CD4-positive, CD25-positive, alpha-beta regulatory T cell (primary cell): ENCODE results near the gene KAZN. TPM values are rescaled to one million over a fixed set of nuclear protein-coding genes. Genes with fewer than 3 reads are reported as not detected.

Experiments used
- ATAC-seq, 2 donors: fragments of 150-1000 bp; cut with Tn5 transposase; one replicate each; pipeline ENCODE4 v1.10.0; 2021; ENCODE audit warnings: low read depth in 2 of 2, moderate number of reproducible peaks in 2 of 2, moderate library complexity in 1 of 2
- DNase-seq, 3 donors: peaks; one replicate each; pipeline versions ENCODE4 v3.0.0 to v3.0.0-alpha.2; 2012 to 2022; ENCODE audit warnings: mixed read lengths in 1 of 3
- H3K27ac ChIP-seq: one replicate; pipeline ENCODE4 v1.7.0; 2013; ENCODE audit warnings: mild to moderate bottlenecking, low read length; ENCODE audit not compliant: insufficient read depth, poor library complexity, severe bottlenecking
- H3K27me3 ChIP-seq: one replicate; pipeline ENCODE4 v1.7.0; 2013; ENCODE audit warnings: low read length; ENCODE audit not compliant: control insufficient read depth, insufficient read depth
- H3K36me3 ChIP-seq: one replicate; pipeline ENCODE4 v1.7.0; 2013; ENCODE audit warnings: mild to moderate bottlenecking, low read length, moderate library complexity; ENCODE audit not compliant: control insufficient read depth, insufficient read depth
- H3K4me1 ChIP-seq: 2 replicates; pipeline ENCODE4 v1.7.0; 2013; ENCODE audit warnings: mild to moderate bottlenecking, low read length; ENCODE audit not compliant: insufficient read depth, control insufficient read depth, poor library complexity, severe bottlenecking
- H3K4me3 ChIP-seq: one replicate; pipeline ENCODE4 v1.7.0; 2013; ENCODE audit warnings: low read depth, mild to moderate bottlenecking, low read length, moderate library complexity
- H3K9me3 ChIP-seq, 2 experiments: 1 replicate in 1 of 2; 2 replicates in 1 of 2; pipeline ENCODE4 v1.7.0; 2013; ENCODE audit warnings: low read length in 2 of 2, mild to moderate bottlenecking in 1 of 2, moderate library complexity in 1 of 2; ENCODE audit not compliant: control insufficient read depth in 2 of 2
- H3K27ac Mint-ChIP-seq, 3 donors: one replicate each; pipeline ENCODE4 v1.8.0; 2020 to 2022; ENCODE audit warnings: mild to moderate bottlenecking in 3 of 3, mixed read lengths in 3 of 3, moderate library complexity in 2 of 3
- H3K27me3 Mint-ChIP-seq: one replicate; pipeline ENCODE4 v1.8.0; 2022; ENCODE audit warnings: mild to moderate bottlenecking, mixed read lengths
- H3K36me3 Mint-ChIP-seq: one replicate; pipeline ENCODE4 v1.8.0; 2020; ENCODE audit warnings: mixed read lengths
- H3K4me1 Mint-ChIP-seq, 4 donors: one replicate each; pipeline ENCODE4 v1.8.0; 2020 to 2022; ENCODE audit warnings: mixed read lengths in 4 of 4, mild to moderate bottlenecking in 1 of 4
- H3K4me3 Mint-ChIP-seq, 4 donors: one replicate each; pipeline ENCODE4 v1.8.0; 2020 to 2022; ENCODE audit warnings: mild to moderate bottlenecking in 4 of 4, mixed read lengths in 4 of 4, moderate library complexity in 3 of 4
- H3K9me3 Mint-ChIP-seq, 7 donors: one replicate each; pipeline ENCODE4 v1.8.0; 2020 to 2022; ENCODE audit warnings: mixed read lengths in 7 of 7, mild to moderate bottlenecking in 3 of 7, moderate library complexity in 2 of 7
- polyA plus RNA-seq, 4 donors: library from polyadenylated mRNA; unstranded; fragments of 300-500 nt; fragmentation: Illumina TruSeq; gene quantifications; one replicate each; pipeline ENCODE4 v1.2.3, GENCODE V29; 2021
- total RNA-seq: library from RNA; stranded (reverse); gene quantifications from one replicate; pipeline ENCODE4 v1.2.3, GENCODE V29; 2022

The KAZN gene
- total and polyA plus RNA-seq, 5 donors from 2014 or later = not detected

GRCh38 chr1:14636897-14637632 lies 38.6 kb downstream of the KAZN start:
- no peaks in the 10 kb centered on the region for H3K36me3 ChIP-seq
- DNase-seq (no peak), ATAC-seq (no peak)
- Mint-ChIP-seq H3K27me3 (no peaks in the 10 kb centered on the region), H3K27ac (no peak overlapping the region), H3K36me3 (no peaks in the 10 kb centered on the region), H3K4me3 (no peak overlapping the region), H3K9me3 (peaks cover 0 to 5% (median 2%) of the 10 kb centered on the region in 7 donors), H3K4me1 (no peaks in the 10 kb centered on the region)
- no peak overlapping the region for H3K27ac ChIP-seq
- no peak overlapping the region for H3K4me3 ChIP-seq
- no peaks in the 10 kb centered on the region for H3K27me3 ChIP-seq
- H3K9me3 ChIP-seq = no peaks in the 10 kb centered on the region
- H3K4me1 ChIP-seq = no peaks in the 10 kb centered on the region

- Mint-ChIP-seq H3K4me3 (no peak overlapping the region), H3K9me3 (peaks cover 2 to 7% (median 4%) of the 10 kb centered on the region in 7 donors), H3K4me1 (no peaks in the 10 kb centered on the region), H3K36me3 (no peaks in the 10 kb centered on the region), H3K27me3 (no peaks in the 10 kb centered on the region), H3K27ac (no peak overlapping the region)
- DNase-seq = no peak
- H3K4me1 ChIP-seq = no peaks in the 10 kb centered on the region
- no peak for ATAC-seq
- H3K4me3 ChIP-seq = no peak overlapping the region
- no peaks in the 10 kb centered on the region for H3K9me3 ChIP-seq
- no peaks in the 10 kb centered on the region for H3K36me3 ChIP-seq
- no peaks in the 10 kb centered on the region for H3K27me3 ChIP-seq
- no peak overlapping the region for H3K27ac ChIP-seq
Measured at GRCh38 chr1:14639291-14640050, 41.0 kb downstream of the KAZN start.

- Histone ChIP-seq H3K27ac (no peak overlapping the region), H3K36me3 (no peaks in the 10 kb centered on the region), H3K4me1 (no peaks in the 10 kb centered on the region), H3K9me3 (no peaks in the 10 kb centered on the region), H3K4me3 (no peak overlapping the region), H3K27me3 (no peaks in the 10 kb centered on the region)
- H3K27me3 Mint-ChIP-seq = no peaks in the 10 kb centered on the region
- no peaks in the 10 kb centered on the region for H3K4me1 Mint-ChIP-seq
- H3K27ac Mint-ChIP-seq = no peak overlapping the region
- no peak overlapping the region for H3K4me3 Mint-ChIP-seq
- H3K9me3 Mint-ChIP-seq = peaks cover 3 to 17% (median 5%) of the 10 kb centered on the region in 7 donors
- DNase-seq = no peak
- no peak for ATAC-seq
- H3K36me3 Mint-ChIP-seq = no peaks in the 10 kb centered on the region
Measured at GRCh38 chr1:14642712-14643111, 44.2 kb downstream of the KAZN start.

- H3K9me3 ChIP-seq = no peaks in the 10 kb centered on the region
- no peak overlapping the region for H3K4me3 ChIP-seq
- Mint-ChIP-seq H3K9me3 (peaks cover 1 to 14% (median 4%) of the 10 kb centered on the region in 7 donors), H3K27me3 (no peaks in the 10 kb centered on the region), H3K27ac (no peak overlapping the region), H3K4me3 (no peak overlapping the region), H3K4me1 (no peaks in the 10 kb centered on the region), H3K36me3 (no peaks in the 10 kb centered on the region)
- H3K4me1 ChIP-seq = no peaks in the 10 kb centered on the region
- no peaks in the 10 kb centered on the region for H3K27me3 ChIP-seq
- ATAC-seq = no peak
- no peaks in the 10 kb centered on the region for H3K36me3 ChIP-seq
- no peak for DNase-seq
- no peak overlapping the region for H3K27ac ChIP-seq
Measured at GRCh38 chr1:14646973-14647372, 48.5 kb downstream of the KAZN start.

- H3K4me3 ChIP-seq = no peak overlapping the region
- H3K9me3 ChIP-seq = no peaks in the 10 kb centered on the region
- Mint-ChIP-seq H3K27me3 (no peaks in the 10 kb centered on the region), H3K4me1 (no peaks in the 10 kb centered on the region), H3K4me3 (no peak overlapping the region), H3K9me3 (peaks cover 0 to 14% (median 4%) of the 10 kb centered on the region in 7 donors), H3K27ac (no peak overlapping the region), H3K36me3 (no peaks in the 10 kb centered on the region)
- H3K27ac ChIP-seq = no peak overlapping the region
- no peaks in the 10 kb centered on the region for H3K27me3 ChIP-seq
- H3K4me1 ChIP-seq = no peaks in the 10 kb centered on the region
- ATAC-seq (no peak), DNase-seq (no peak)
- no peaks in the 10 kb centered on the region for H3K36me3 ChIP-seq
Measured at GRCh38 chr1:14647777-14648176, 49.3 kb downstream of the KAZN start.

GRCh38 chr1:14648391-14648790 lies 49.9 kb downstream of the KAZN start:
- H3K27ac ChIP-seq = no peak overlapping the region
- no peak overlapping the region for H3K27ac Mint-ChIP-seq
- no peaks in the 10 kb centered on the region for H3K36me3 ChIP-seq
- H3K4me3 ChIP-seq = no peak overlapping the region
- no peaks in the 10 kb centered on the region for H3K4me1 ChIP-seq
- no peaks in the 10 kb centered on the region for H3K36me3 Mint-ChIP-seq
- H3K27me3 ChIP-seq = no peaks in the 10 kb centered on the region
- no peak for ATAC-seq
- H3K4me1 Mint-ChIP-seq = no peaks in the 10 kb centered on the region
- H3K9me3 ChIP-seq = no peaks in the 10 kb centered on the region
- no peak overlapping the region for H3K4me3 Mint-ChIP-seq
- H3K27me3 Mint-ChIP-seq = no peaks in the 10 kb centered on the region
- peaks cover 0 to 12% (median 3%) of the 10 kb centered on the region in 7 donors for H3K9me3 Mint-ChIP-seq
- no peak for DNase-seq

- no peak for DNase-seq
- no peaks in the 10 kb centered on the region for H3K4me1 Mint-ChIP-seq
- no peak overlapping the region for H3K4me3 ChIP-seq
- H3K27ac ChIP-seq = no peak overlapping the region
- ATAC-seq = no peak
- no peaks in the 10 kb centered on the region for H3K27me3 Mint-ChIP-seq
- no peaks in the 10 kb centered on the region for H3K27me3 ChIP-seq
- H3K36me3 ChIP-seq = no peaks in the 10 kb centered on the region
- H3K4me3 Mint-ChIP-seq = no peak overlapping the region
- no peaks in the 10 kb centered on the region for H3K36me3 Mint-ChIP-seq
- H3K27ac Mint-ChIP-seq = no peak overlapping the region
- H3K4me1 ChIP-seq = no peaks in the 10 kb centered on the region
- peaks cover 0 to 10% (median 2%) of the 10 kb centered on the region in 7 donors for H3K9me3 Mint-ChIP-seq
- no peaks in the 10 kb centered on the region for H3K9me3 ChIP-seq
Measured at GRCh38 chr1:14648896-14649855, 50.7 kb downstream of the KAZN start.
